Liver (tissue), 9 donors: ENCODE data around the gene FAM120B. TPM values are rescaled to one million over a fixed set of nuclear protein-coding genes. Genes with fewer than 3 reads are reported as not detected.

ENCODE experiments used
- DNase-seq: peaks from one replicate; pipeline ENCODE4 v3.0.0-alpha.2; 2017; ENCODE audit warnings: low spot score
- H3K27ac ChIP-seq, 2 donors: one replicate each; pipeline ENCODE4 v1.7.0; 2013; ENCODE audit warnings: inconsistent platforms in 2 of 2, low read length in 2 of 2, control low read depth in 1 of 2, low read depth in 1 of 2, mild to moderate bottlenecking in 1 of 2
- H3K27me3 ChIP-seq, 4 donors: one replicate each; pipeline versions ENCODE4 v1.6.1 to v1.7.0; 2013; ENCODE audit warnings: low read length in 3 of 4, inconsistent platforms in 1 of 4, mild to moderate bottlenecking in 1 of 4, moderate library complexity in 1 of 4; ENCODE audit not compliant: control insufficient read depth in 4 of 4, insufficient read depth in 4 of 4
- H3K36me3 ChIP-seq, 4 donors: one replicate each; pipeline versions ENCODE4 v1.6.1 to v1.7.0; 2013; ENCODE audit warnings: low read length in 3 of 4, mild to moderate bottlenecking in 3 of 4, low read depth in 1 of 4, moderate library complexity in 1 of 4; ENCODE audit not compliant: control insufficient read depth in 4 of 4, insufficient read depth in 3 of 4
- H3K4me1 ChIP-seq, 4 donors: one replicate each; pipeline versions ENCODE4 v1.6.1 to v1.7.0; 2013; ENCODE audit warnings: low read length in 3 of 4, mild to moderate bottlenecking in 3 of 4, moderate library complexity in 1 of 4; ENCODE audit not compliant: control insufficient read depth in 4 of 4, insufficient read depth in 4 of 4
- H3K4me3 ChIP-seq, 3 donors: one replicate each; pipeline versions ENCODE4 v1.6.1 to v1.7.0; 2013; ENCODE audit warnings: low read length in 3 of 3, control low read depth in 1 of 3, low read depth in 1 of 3, mild to moderate bottlenecking in 1 of 3
- H3K9ac ChIP-seq, 2 donors: one replicate each; pipeline ENCODE4 v1.7.0; 2013; ENCODE audit warnings: low read length in 2 of 2, mild to moderate bottlenecking in 2 of 2, moderate library complexity in 2 of 2, control low read depth in 1 of 2, low read depth in 1 of 2
- H3K9me3 ChIP-seq, 4 donors: one replicate each; pipeline versions ENCODE4 v1.6.1 to v1.7.0; 2013; ENCODE audit warnings: low read length in 3 of 4; ENCODE audit not compliant: control insufficient read depth in 4 of 4
- ATF3 ChIP-seq: IDR thresholded peaks from 2 replicates; pipeline ENCODE4 v1.6.1; 2016; ENCODE audit warnings: antibody characterized with exemption
- FOXA1 ChIP-seq: IDR thresholded peaks from 2 replicates; pipeline ENCODE4 v1.6.1; 2016; ENCODE audit warnings: antibody characterized with exemption
- FOXA2 ChIP-seq: IDR thresholded peaks from 2 replicates; pipeline ENCODE4 v1.6.1; 2016; ENCODE audit warnings: antibody characterized with exemption
- GABPA ChIP-seq, 2 donors: IDR thresholded peaks in 1 of 2; conservative IDR thresholded peaks in 1 of 2; 2 replicates each; pipeline ENCODE4 v1.6.1; 2016; ENCODE audit warnings: antibody characterized with exemption in 2 of 2, mild to moderate bottlenecking in 1 of 2, moderate library complexity in 1 of 2
- HNF4A ChIP-seq, 2 donors: conservative IDR thresholded peaks; 2 replicates each; pipeline ENCODE4 v1.6.1; 2016; ENCODE audit warnings: antibody characterized with exemption in 2 of 2, mild to moderate bottlenecking in 2 of 2
- JUND ChIP-seq, 2 donors: IDR thresholded peaks; 2 replicates each; pipeline ENCODE4 v1.6.1; 2016; ENCODE audit warnings: antibody characterized with exemption in 2 of 2
- NR2F2 ChIP-seq: IDR thresholded peaks from 2 replicates; pipeline ENCODE4 v1.6.1; 2016; ENCODE audit warnings: antibody characterized with exemption
- RAD21 ChIP-seq, 2 donors: IDR thresholded peaks; 2 replicates each; pipeline ENCODE4 v1.6.1; 2016; ENCODE audit warnings: antibody characterized with exemption in 2 of 2, mild to moderate bottlenecking in 2 of 2
- REST ChIP-seq: IDR thresholded peaks from 2 replicates; pipeline ENCODE4 v1.6.1; 2016; ENCODE audit warnings: antibody characterized with exemption, mild to moderate bottlenecking
- TAF1 ChIP-seq: conservative IDR thresholded peaks from 2 replicates; pipeline ENCODE4 v1.6.1; 2016; ENCODE audit warnings: antibody characterized with exemption, mild to moderate bottlenecking
- YY1 ChIP-seq: IDR thresholded peaks from 2 replicates; pipeline ENCODE4 v1.6.1; 2016; ENCODE audit warnings: antibody characterized with exemption, mild to moderate bottlenecking
- WGBS: extraction: QIAGEN DNeasy Blood & Tissue Kit; methylation state at CpG from one replicate; pipeline ENCODE4 v1.1.7; 2013; 5-methylcytosine and 5-hydroxymethylcytosine counted together
- polyA plus RNA-seq, 2 donors: library from polyadenylated mRNA; stranded (reverse) in 1 of 2; unstranded in 1 of 2; fragments of 200-250 nt in 1 of 2; fragments of >200 nt in 1 of 2; fragmentation: Nextera tagmentation in 1 of 2; extraction: Ambion mirVana in 1 of 2; gene quantifications; one replicate each; pipeline versions ENCODE4 v1.2.1 to v1.2.3, GENCODE V29; 2013 to 2015
- total RNA-seq, 2 donors: library from RNA; depleted of rRNA; stranded (reverse); fragments of >200 nt; gene quantifications; one replicate each; pipeline ENCODE4 v1.2.3, GENCODE V29; 2014
- TF ChIP-seq, protein P1 (sequence below): IDR thresholded peaks from 2 replicates; pipeline ENCODE4 v1.6.1; 2016; ENCODE audit warnings: antibody characterized with exemption
- donor health status: healthy.
- donor health status: healthy.
- donor health status: healthy.
- donor health status: healthy.
- donor health status: healthy.

FAM120B gene
- total and polyA plus RNA-seq, 4 donors: 6.0 to 11.1 (median 9.1) TPM

DNA sequence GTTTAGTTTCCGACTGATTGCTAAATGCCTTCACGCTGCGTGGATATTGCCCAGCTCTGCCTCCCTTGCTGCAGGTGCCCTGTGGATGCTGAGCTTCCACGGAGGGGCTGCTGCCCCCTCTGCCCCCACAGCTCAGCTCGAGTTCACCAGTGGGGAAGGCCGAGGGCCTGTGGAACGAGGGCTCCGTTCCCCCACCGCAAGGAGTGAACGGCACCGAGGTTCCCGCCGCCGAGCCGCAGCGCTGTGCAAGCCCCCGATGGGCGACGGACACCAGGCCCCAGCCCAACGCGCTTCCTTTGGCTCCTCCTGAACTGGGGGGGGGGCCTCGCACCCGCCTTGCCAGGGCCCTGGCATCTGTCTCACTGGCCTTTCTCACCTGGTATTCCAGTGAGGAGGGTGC lies 33.4 kb upstream of the FAM120B start:
- no peaks in the 10 kb centered on the region for H3K27me3 ChIP-seq
- no peak overlapping the region for H3K4me3 ChIP-seq
- no peaks in the 10 kb centered on the region for H3K9me3 ChIP-seq
- no peaks in the 10 kb centered on the region for H3K36me3 ChIP-seq
- no peak overlapping the region for H3K27ac ChIP-seq
- no peak for TF ChIP-seq TAF1
- no peak for TF ChIP-seq RAD21 (IDR thresholded peaks at IDR 0.05)
- no peak for TF ChIP-seq NR2F2
- TF ChIP-seq YY1: no peak
- TF ChIP-seq JUND (IDR thresholded peaks at IDR 0.05): no peak
- no peak for TF ChIP-seq ATF3
- 93% methylated on average over 23 of the region's 23 CpGs for WGBS
- no peak for DNase-seq
- H3K9ac ChIP-seq: no peak overlapping the region
- H3K4me1 ChIP-seq: peaks cover 0 to 8% (median 4%) of the 10 kb centered on the region in 4 donors

GRCh38 chr6:170273681-170274080 lies 32.9 kb upstream of the FAM120B start:
- Histone ChIP-seq H3K9ac (no peak overlapping the region), H3K4me1 (peaks cover 0 to 8% (median 4%) of the 10 kb centered on the region in 4 donors), H3K27ac (no peak overlapping the region), H3K36me3 (no peaks in the 10 kb centered on the region), H3K4me3 (no peak overlapping the region), H3K9me3 (no peaks in the 10 kb centered on the region), H3K27me3 (no peaks in the 10 kb centered on the region)
- 81% methylated on average over 7 of the region's 7 CpGs for WGBS
- no peak for TF ChIP-seq REST
- no peak for TF ChIP-seq JUND (IDR thresholded peaks at IDR 0.05)
- TF ChIP-seq FOXA2: no peak
- no peak for TF ChIP-seq GABPA (IDR thresholded peaks at IDR 0.05 in 1 of 2, conservative IDR thresholded peaks at IDR 0.05 in 1 of 2)
- TF ChIP-seq YY1: no peak
- no peak for TF ChIP-seq FOXA1
- no peak for TF ChIP-seq HNF4A (conservative IDR thresholded peaks at IDR 0.05)
- DNase-seq: no peak

- H3K9me3 ChIP-seq: no peaks in the 10 kb centered on the region
- WGBS: 87% methylated on average over 36 of the region's 36 CpGs
- no peak for DNase-seq
- H3K9ac ChIP-seq: no peak overlapping the region
- H3K27me3 ChIP-seq: no peaks in the 10 kb centered on the region
- H3K4me3 ChIP-seq: no peak overlapping the region
- H3K27ac ChIP-seq: no peak overlapping the region
- TF ChIP-seq TAF1 (no peak), NR2F2 (peak; percentile 76)
- TF ChIP-seq, protein P1, sequence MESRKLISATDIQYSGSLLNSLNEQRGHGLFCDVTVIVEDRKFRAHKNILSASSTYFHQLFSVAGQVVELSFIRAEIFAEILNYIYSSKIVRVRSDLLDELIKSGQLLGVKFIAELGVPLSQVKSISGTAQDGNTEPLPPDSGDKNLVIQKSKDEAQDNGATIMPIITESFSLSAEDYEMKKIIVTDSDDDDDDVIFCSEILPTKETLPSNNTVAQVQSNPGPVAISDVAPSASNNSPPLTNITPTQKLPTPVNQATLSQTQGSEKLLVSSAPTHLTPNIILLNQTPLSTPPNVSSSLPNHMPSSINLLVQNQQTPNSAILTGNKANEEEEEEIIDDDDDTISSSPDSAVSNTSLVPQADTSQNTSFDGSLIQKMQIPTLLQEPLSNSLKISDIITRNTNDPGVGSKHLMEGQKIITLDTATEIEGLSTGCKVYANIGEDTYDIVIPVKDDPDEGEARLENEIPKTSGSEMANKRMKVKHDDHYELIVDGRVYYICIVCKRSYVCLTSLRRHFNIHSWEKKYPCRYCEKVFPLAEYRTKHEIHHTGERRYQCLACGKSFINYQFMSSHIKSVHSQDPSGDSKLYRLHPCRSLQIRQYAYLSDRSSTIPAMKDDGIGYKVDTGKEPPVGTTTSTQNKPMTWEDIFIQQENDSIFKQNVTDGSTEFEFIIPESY: no peak
- H3K4me1 ChIP-seq: peaks cover 0 to 9% (median 4%) of the 10 kb centered on the region in 4 donors
- H3K36me3 ChIP-seq: no peaks in the 10 kb centered on the region
These were observed 31.6 kb upstream of the FAM120B start for GRCh38 chr6:170274713-170275560.
